ENCODE measurements around the gene CXorf58. TPM values are rescaled to one million over a fixed set of nuclear protein-coding genes. Genes with fewer than 3 reads are reported as not detected.
A peak's percentile ranks its signal among the peaks of the same experiment; 100 is the strongest.

CXorf58 gene
- total RNA-seq, 2 donors from 2014 or later: not detected

DNA sequence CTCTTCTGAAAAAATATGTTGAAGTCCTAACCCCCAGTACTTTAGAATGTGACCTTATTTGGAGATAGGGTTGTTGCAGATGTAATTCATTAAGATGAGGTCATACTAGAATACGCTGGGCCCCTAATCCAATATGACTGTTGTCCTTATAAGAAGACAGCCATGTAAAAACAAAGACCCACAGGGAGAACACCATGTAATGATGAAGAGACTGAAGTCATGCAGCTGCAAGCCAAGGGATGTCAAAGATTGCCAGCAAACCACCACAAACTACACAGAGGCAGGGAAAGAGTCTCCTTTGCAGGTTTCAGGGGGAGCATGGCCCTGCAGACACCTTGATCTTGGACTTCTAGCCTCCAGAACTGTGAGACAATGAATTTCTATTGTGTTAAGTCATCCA is 37.4 kb downstream of the CXorf58 start:
- no peaks in the 10 kb centered on the region for H3K9me3 Mint-ChIP-seq

DNA sequence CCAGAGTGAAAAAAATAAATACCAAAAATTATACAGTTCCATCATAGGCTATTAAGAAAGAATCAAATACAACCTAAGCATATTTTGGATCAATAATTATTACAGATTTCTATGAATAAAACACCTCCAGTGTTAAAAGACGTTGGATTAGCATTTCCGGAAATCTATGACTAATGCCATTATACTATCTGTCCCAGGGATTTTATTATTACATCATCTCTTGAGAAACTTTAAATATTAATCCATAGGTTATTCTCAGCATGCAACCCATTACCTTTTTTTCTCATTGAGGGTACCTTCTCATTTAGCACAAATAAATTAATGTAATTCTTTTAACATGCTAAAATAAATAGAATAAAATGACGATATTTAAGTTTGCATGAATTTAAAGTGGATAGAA is 44.6 kb downstream of the CXorf58 start:
- Mint-ChIP-seq H3K9me3 (no peaks in the 10 kb centered on the region), H3K27me3 (ENCODE audit: insufficient read depth) (peaks cover 2% of the 10 kb centered on the region), H3K4me1 (peaks cover 16% of the 10 kb centered on the region), H3K4me3 (no peak overlapping the region), H3K27ac (no peak overlapping the region), H3K36me3 (ENCODE audit: low read depth) (no peaks in the 10 kb centered on the region)
- Histone ChIP-seq H3K4me1 (ENCODE audit: control insufficient read depth, insufficient read depth, low read length) (no peaks in the 10 kb centered on the region), H3K27me3 (ENCODE audit: control insufficient read depth, insufficient read depth, low read length, poor library complexity, severe bottlenecking) (no peaks in the 10 kb centered on the region), H3K27ac (ENCODE audit: low read depth, low read length) (no peak overlapping the region), H3K4me3 (ENCODE audit: low read length) (no peak overlapping the region), H3K9ac (ENCODE audit: extremely low read depth, low read length, poor library complexity, severe bottlenecking) (no peak overlapping the region), H3K9me3 (ENCODE audit: control insufficient read depth, low read length) (no peaks in the 10 kb centered on the region), H3K36me3 (ENCODE audit: control insufficient read depth, insufficient read depth, low read length) (no peaks in the 10 kb centered on the region)
- TF ChIP-seq CTCF (conservative IDR thresholded peaks at IDR 0.05): no peak
- WGBS, 2 experiments (ENCODE audit: insufficient coverage in 1 of 2, insufficient read length in 1 of 2): 63% methylated on average over 2 of the region's 3 CpGs; no CpG with 5 or more reads in 1 of the 2 experiments
- DNase-seq: no peak

More for the DNA sequence above, 37.4 kb downstream of the CXorf58 start:
- H3K27ac ChIP-seq (ENCODE audit: low read depth, low read length): no peak overlapping the region
- no peaks in the 10 kb centered on the region for H3K27me3 Mint-ChIP-seq (ENCODE audit: insufficient read depth)
- H3K9me3 ChIP-seq (ENCODE audit: control insufficient read depth, low read length): no peaks in the 10 kb centered on the region
- no peaks in the 10 kb centered on the region for H3K36me3 Mint-ChIP-seq (ENCODE audit: low read depth)
- H3K4me1 ChIP-seq (ENCODE audit: control insufficient read depth, insufficient read depth, low read length): no peaks in the 10 kb centered on the region
- H3K27ac Mint-ChIP-seq: no peak overlapping the region
- WGBS, 2 experiments (ENCODE audit: insufficient coverage in 1 of 2, insufficient read length in 1 of 2): 100% methylated on average over 1 of the region's 1 CpG; no CpG with 5 or more reads in 1 of the 2 experiments
- no peaks in the 10 kb centered on the region for H3K36me3 ChIP-seq (ENCODE audit: control insufficient read depth, insufficient read depth, low read length)
- H3K9ac ChIP-seq (ENCODE audit: extremely low read depth, low read length, poor library complexity, severe bottlenecking): no peak overlapping the region
- H3K4me3 Mint-ChIP-seq: no peak overlapping the region
- TF ChIP-seq CTCF (conservative IDR thresholded peaks at IDR 0.05): no peak
- no peak overlapping the region for H3K4me3 ChIP-seq (ENCODE audit: low read length)
- no peak for DNase-seq
- H3K4me1 Mint-ChIP-seq: peaks cover 5% of the 10 kb centered on the region
- H3K27me3 ChIP-seq (ENCODE audit: control insufficient read depth, insufficient read depth, low read length, poor library complexity, severe bottlenecking): no peaks in the 10 kb centered on the region

GRCh38 chrX:23952984-23953907 is 45.4 kb downstream of the CXorf58 start:
- peaks cover 16% of the 10 kb centered on the region for H3K4me1 Mint-ChIP-seq
- H3K27ac ChIP-seq (ENCODE audit: low read depth, low read length): no peak overlapping the region
- H3K4me3 ChIP-seq (ENCODE audit: low read length): no peak overlapping the region
- H3K9me3 ChIP-seq (ENCODE audit: control insufficient read depth, low read length): no peaks in the 10 kb centered on the region
- H3K27me3 ChIP-seq (ENCODE audit: control insufficient read depth, insufficient read depth, low read length, poor library complexity, severe bottlenecking): no peaks in the 10 kb centered on the region
- H3K4me3 Mint-ChIP-seq: no peak overlapping the region
- peaks cover 2% of the 10 kb centered on the region for H3K27me3 Mint-ChIP-seq (ENCODE audit: insufficient read depth)
- WGBS, 2 experiments (ENCODE audit: insufficient coverage in 1 of 2, insufficient read length in 1 of 2): 44% methylated on average over 8 of the region's 9 CpGs; no CpG with 5 or more reads in 1 of the 2 experiments
- peak overlapping the region; percentile 56 for H3K27ac Mint-ChIP-seq
- H3K9ac ChIP-seq (ENCODE audit: extremely low read depth, low read length, poor library complexity, severe bottlenecking): no peak overlapping the region
- TF ChIP-seq CTCF (conservative IDR thresholded peaks at IDR 0.05): no peak
- no peaks in the 10 kb centered on the region for H3K36me3 Mint-ChIP-seq (ENCODE audit: low read depth)
- H3K9me3 Mint-ChIP-seq: no peaks in the 10 kb centered on the region
- DNase-seq: peak; percentile 81
- H3K4me1 ChIP-seq (ENCODE audit: control insufficient read depth, insufficient read depth, low read length): no peaks in the 10 kb centered on the region
- no peaks in the 10 kb centered on the region for H3K36me3 ChIP-seq (ENCODE audit: control insufficient read depth, insufficient read depth, low read length)
